Thymus (tissue), 11 donors: Measurements from ENCODE around the gene NID2. TPM values are rescaled to one million over a fixed set of nuclear protein-coding genes. Genes with fewer than 3 reads are reported as not detected.

Experiments
- DNase-seq, 9 donors: peaks; one replicate each; pipeline ENCODE4 v3.0.0-alpha.2; 2013; ENCODE audit warnings: low spot score in 9 of 9, low read depth in 6 of 9, missing footprints in 1 of 9
- H3K27ac ChIP-seq, 2 donors: one replicate each; pipeline ENCODE4 v1.5.1; 2013; ENCODE audit warnings: control low read depth in 1 of 2, low read depth in 1 of 2, low read length in 1 of 2, mild to moderate bottlenecking in 1 of 2, moderate library complexity in 1 of 2
- H3K27me3 ChIP-seq, 2 donors: one replicate each; pipeline ENCODE4 v1.5.1; 2013; ENCODE audit warnings: low read length in 1 of 2; ENCODE audit not compliant: control insufficient read depth in 2 of 2, insufficient read depth in 1 of 2
- H3K36me3 ChIP-seq, 2 donors: one replicate each; pipeline ENCODE4 v1.5.1; 2013; ENCODE audit warnings: low read length in 1 of 2, mild to moderate bottlenecking in 1 of 2, moderate library complexity in 1 of 2; ENCODE audit not compliant: control insufficient read depth in 2 of 2, insufficient read depth in 2 of 2
- H3K4me1 ChIP-seq, 2 donors: one replicate each; pipeline ENCODE4 v1.5.1; 2013; ENCODE audit warnings: low read length in 2 of 2; ENCODE audit not compliant: control insufficient read depth in 2 of 2, insufficient read depth in 2 of 2
- H3K4me3 ChIP-seq, 2 donors: one replicate each; pipeline ENCODE4 v1.5.1; 2013; ENCODE audit warnings: low read length in 2 of 2, control low read depth in 1 of 2, mild to moderate bottlenecking in 1 of 2
- H3K9me3 ChIP-seq, 2 donors: one replicate each; pipeline ENCODE4 v1.5.1; 2013; ENCODE audit warnings: low read length in 1 of 2, mild to moderate bottlenecking in 1 of 2; ENCODE audit not compliant: control insufficient read depth in 2 of 2, insufficient read depth in 1 of 2
- WGBS: extraction: QIAGEN DNeasy Blood & Tissue Kit; methylation state at CpG from one replicate; pipeline ENCODE4 v1.1.7; 2013; 5-methylcytosine and 5-hydroxymethylcytosine counted together
- polyA plus RNA-seq: library from polyadenylated mRNA; stranded (reverse); fragments of 200-250 nt; gene quantifications from one replicate; pipeline ENCODE4 v1.2.3, GENCODE V29; 2013
- total RNA-seq: library from RNA; stranded (reverse); fragments of 120-200 nt; gene quantifications from one replicate; pipeline ENCODE4 v1.2.4, GENCODE V29; 2013
- donor health status: healthy.

NID2 gene
- total and polyA plus RNA-seq, 2 donors, result 2.5 to 7.5 TPM

DNA sequence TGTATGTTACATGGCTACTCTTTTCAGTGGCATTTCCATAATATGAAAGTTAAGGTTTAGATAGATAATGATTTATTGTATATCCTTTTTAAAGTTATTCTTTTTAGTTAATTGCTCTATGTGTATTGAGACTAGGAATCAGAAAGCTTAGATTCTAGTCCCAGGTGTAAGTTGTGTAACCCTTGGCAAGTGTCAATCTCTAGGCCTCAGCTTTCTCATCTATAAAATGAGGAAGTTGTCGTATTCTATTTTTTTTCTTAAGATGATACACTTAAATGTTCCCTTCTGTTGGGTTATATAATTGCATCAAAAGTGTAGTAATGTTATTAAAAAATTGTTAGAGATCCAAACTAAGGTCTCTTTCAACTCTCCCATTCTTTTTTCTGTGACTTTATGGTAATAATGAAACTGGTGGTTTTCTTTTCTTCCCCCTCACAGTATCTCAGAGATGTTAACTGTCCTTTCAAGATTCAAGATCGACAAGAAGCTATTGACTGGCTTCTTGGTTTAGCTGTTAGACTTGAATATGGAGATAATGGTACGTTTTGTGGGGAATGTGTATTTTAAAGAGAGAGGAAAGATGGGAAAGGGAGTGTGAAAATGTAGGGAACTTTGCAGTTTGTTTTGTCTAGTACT lies 75.5 kb downstream of the NID2 start:
- Histone ChIP-seq H3K27ac (no peak overlapping the region), H3K4me3 (no peak overlapping the region), H3K9me3 (no peaks in the 10 kb centered on the region), H3K4me1 (peaks cover 3 to 4% of the 10 kb centered on the region in 2 donors), H3K27me3 (no peaks in the 10 kb centered on the region), H3K36me3 (peaks cover 12 to 43% of the 10 kb centered on the region in 2 donors)
- no peak for DNase-seq
- WGBS, result 82% methylated on average over 3 of the region's 3 CpGs

GRCh38 chr14:51990488-51990887 lies 78.4 kb downstream of the NID2 start:
- peaks cover 12 to 35% of the 10 kb centered on the region in 2 donors for H3K36me3 ChIP-seq
- no peak for DNase-seq
- 88% methylated on average over 3 of the region's 3 CpGs for WGBS
- H3K27ac ChIP-seq, result no peak overlapping the region
- H3K4me3 ChIP-seq, result peak overlapping the region; percentile 78 to 91
- no peaks in the 10 kb centered on the region for H3K9me3 ChIP-seq
- peaks cover 3 to 4% of the 10 kb centered on the region in 2 donors for H3K4me1 ChIP-seq
- H3K27me3 ChIP-seq, result no peaks in the 10 kb centered on the region

- H3K4me3 ChIP-seq, result peak within 1 kb of the TSS; percentile 78 to 91
- peaks cover 8 to 26% of the 10 kb centered on the region in 2 donors for H3K36me3 ChIP-seq
- peaks cover 3 to 4% of the 10 kb centered on the region in 2 donors for H3K4me1 ChIP-seq
- WGBS, result under 1% methylated on average over 72 of the region's 72 CpGs
- no peaks in the 10 kb centered on the region for H3K27me3 ChIP-seq
- peak; percentile 83 to 95 (median 87) for DNase-seq
- H3K9me3 ChIP-seq, result no peaks in the 10 kb centered on the region
- peak within 1 kb of the TSS; percentile 92 for H3K27ac ChIP-seq
Observed at GRCh38 chr14:51989293-51990234, 79.3 kb downstream of the NID2 start, which contains the start of gene RTRAF. TSS of gene RTRAF (plus strand) at chr14:51989546. CDS start at chr14:51989640, 94 bp downstream.

- H3K27me3 ChIP-seq, result no peaks in the 10 kb centered on the region
- WGBS, result 96% methylated on average over 1 of the region's 1 CpG
Observed at GRCh38 chr14:51988221-51988620, 80.6 kb downstream of the NID2 start.

DNA sequence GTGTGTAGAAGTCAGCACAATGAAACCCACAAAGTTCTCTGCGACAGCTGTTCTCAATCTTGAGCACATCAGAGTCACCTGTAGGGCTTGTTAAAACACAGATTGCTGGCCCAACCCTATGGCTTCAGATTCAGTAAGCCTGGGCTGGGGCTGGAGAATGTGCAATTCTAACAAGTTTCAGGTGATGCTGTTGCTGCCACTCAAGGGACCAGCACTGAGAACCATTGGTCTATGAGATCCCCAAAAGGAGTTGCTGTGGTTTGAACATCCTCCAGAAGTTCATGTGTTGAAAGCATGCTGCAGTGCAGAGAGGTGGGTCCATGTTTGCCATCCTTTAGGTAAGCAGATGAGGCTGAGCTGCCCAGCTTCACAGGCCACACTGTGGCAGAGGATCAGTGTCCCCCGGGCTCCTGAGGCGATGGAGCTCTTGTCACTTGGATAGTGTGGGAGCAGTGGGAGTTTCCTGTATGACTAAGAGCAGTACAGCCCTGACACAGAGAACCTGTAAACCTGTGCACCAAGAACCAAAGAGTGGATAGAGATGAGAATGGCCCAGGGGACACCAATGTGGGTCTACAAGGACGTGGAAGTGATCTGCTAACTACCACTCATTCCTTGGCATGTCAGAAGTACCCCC lies 87.5 kb downstream of the NID2 start:
- Histone ChIP-seq H3K27me3 (no peaks in the 10 kb centered on the region), H3K36me3 (no peaks in the 10 kb centered on the region), H3K4me3 (no peak overlapping the region), H3K27ac (no peak overlapping the region), H3K9me3 (no peaks in the 10 kb centered on the region), H3K4me1 (no peaks in the 10 kb centered on the region)
- WGBS, result 95% methylated on average over 4 of the region's 4 CpGs
- DNase-seq, result no peak

More at GRCh38 chr14:51988221-51988620, 80.6 kb downstream of the NID2 start:
- DNase-seq, result no peak
- Histone ChIP-seq H3K27ac (no peak overlapping the region), H3K36me3 (peaks cover 8 to 14% of the 10 kb centered on the region in 2 donors), H3K4me1 (peaks cover 3 to 4% of the 10 kb centered on the region in 2 donors), H3K4me3 (no peak overlapping the region), H3K9me3 (no peaks in the 10 kb centered on the region)

GRCh38 chr14:51979088-51979709 lies 89.7 kb downstream of the NID2 start:
- no peak overlapping the region for H3K4me3 ChIP-seq
- H3K4me1 ChIP-seq, result no peaks in the 10 kb centered on the region
- H3K36me3 ChIP-seq, result no peaks in the 10 kb centered on the region
- no peak overlapping the region for H3K27ac ChIP-seq
- H3K27me3 ChIP-seq, result no peaks in the 10 kb centered on the region
- 32% methylated on average over 17 of the region's 17 CpGs for WGBS
- no peaks in the 10 kb centered on the region for H3K9me3 ChIP-seq
- DNase-seq, result peak; percentile 42 to 87 (median 68)

GRCh38 chr14:51978681-51979085 lies 90.2 kb downstream of the NID2 start:
- H3K27me3 ChIP-seq, result no peaks in the 10 kb centered on the region
- no peak overlapping the region for H3K27ac ChIP-seq
- whole genome bisulfite sequencing, result 83% methylated on average over 2 of the region's 2 CpGs
- H3K36me3 ChIP-seq, result no peaks in the 10 kb centered on the region
- no peak overlapping the region for H3K4me3 ChIP-seq
- H3K4me1 ChIP-seq, result no peaks in the 10 kb centered on the region
- H3K9me3 ChIP-seq, result no peaks in the 10 kb centered on the region
- no peak for DNase-seq

- no peaks in the 10 kb centered on the region for H3K36me3 ChIP-seq
- WGBS, result 97% methylated on average over 5 of the region's 5 CpGs
Observed at GRCh38 chr14:51977075-51977474, 91.8 kb downstream of the NID2 start.

More at GRCh38 chr14:51977075-51977474, 91.8 kb downstream of the NID2 start:
- DNase-seq, result no peak
- H3K27me3 ChIP-seq, result no peaks in the 10 kb centered on the region
- H3K4me3 ChIP-seq, result no peak overlapping the region
- H3K27ac ChIP-seq, result no peak overlapping the region
- no peaks in the 10 kb centered on the region for H3K9me3 ChIP-seq
- no peaks in the 10 kb centered on the region for H3K4me1 ChIP-seq
